Measurements from ENCODE around the gene FGFR2.

- TF ChIP-seq CTCF (IDR thresholded peaks at IDR 0.05) (no peak), POLR2A (IDR thresholded peaks at IDR 0.05) (no peak), EP300 (IDR thresholded peaks at IDR 0.05) (no peak)
Observed at GRCh38 chr10:121556455-121556854, 41.8 kb downstream of the FGFR2 start.

Measured in tibial nerve (tissue), 4 donors.